ENCODE data around the gene WLS. TPM values are rescaled to one million over a fixed set of nuclear protein-coding genes. Genes with fewer than 3 reads are reported as not detected.

WLS gene
- total and polyA plus RNA-seq, 7 experiments from 2014 or later = 0.50 to 12.2 (median 0.62) TPM; not detected in 4

DNA sequence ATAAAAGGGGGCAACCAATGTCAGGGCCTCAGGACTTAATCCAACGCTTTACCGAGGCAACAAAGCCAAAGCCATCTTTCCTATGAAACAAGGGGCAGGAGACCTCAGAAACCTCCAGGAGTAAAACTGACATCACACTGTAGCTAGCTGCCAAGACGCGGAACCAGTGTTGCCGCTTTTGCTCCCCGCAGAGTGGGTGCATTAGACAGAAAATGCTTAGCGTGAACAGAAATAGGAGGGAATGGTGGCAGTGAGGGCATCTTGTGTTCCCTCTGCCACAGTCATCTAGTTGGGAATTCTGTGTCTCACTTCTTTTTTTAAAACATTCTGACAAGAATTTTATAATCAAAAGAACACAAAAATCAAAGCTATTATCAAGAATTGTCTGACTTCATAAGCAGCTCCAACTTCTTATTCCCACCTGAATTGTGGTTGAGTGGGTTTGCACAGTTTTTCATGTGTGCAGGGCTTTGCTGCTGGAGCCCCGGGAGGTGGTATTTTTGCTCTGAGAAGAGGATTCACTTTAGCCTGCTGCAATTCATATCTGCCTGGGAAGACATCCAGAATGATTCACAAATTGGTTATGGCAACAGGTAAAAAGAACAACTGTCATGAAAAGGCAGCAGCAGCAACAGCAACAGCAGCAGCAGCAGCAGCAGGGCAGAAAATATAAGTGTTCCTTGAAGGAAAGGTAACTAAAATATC is 99.7 kb downstream of the WLS start:
- H3K9me3 ChIP-seq (ENCODE audit: control insufficient read depth in 2 of 3, low read length in 3 of 3) = no peaks in the 10 kb centered on the region
- H3K4me3 ChIP-seq (ENCODE audit: low read length) = no peak overlapping the region
- no peaks in the 10 kb centered on the region for H3K9me3 Mint-ChIP-seq
- no peak for ATAC-seq
- peaks cover 0 to 15% (median 0%) of the 10 kb centered on the region in 5 donors for H3K27me3 Mint-ChIP-seq
- no peaks in the 10 kb centered on the region for H3K36me3 ChIP-seq (ENCODE audit: control insufficient read depth in 2 of 3, insufficient read depth in 3 of 3, low read length in 3 of 3)
- POLR2A ChIA-PET = no interaction called here
- no peaks in the 10 kb centered on the region for H3K4me1 Mint-ChIP-seq
- CTCF ChIA-PET = no interaction called here
- H3K4me1 ChIP-seq (ENCODE audit: control insufficient read depth in 2 of 2, insufficient read depth in 2 of 2, low read length in 2 of 2) = no peaks in the 10 kb centered on the region
- H3K36me3 Mint-ChIP-seq = no peaks in the 10 kb centered on the region
- no peak overlapping the region for H3K27ac ChIP-seq (ENCODE audit: low read depth, low read length)
- H3K4me3 Mint-ChIP-seq = no peak overlapping the region
- no peak overlapping the region for H3K27ac Mint-ChIP-seq
- intact Hi-C loops (cut with micrococcal nuclease) = no loop called here
- no peak for DNase-seq
- no peaks in the 10 kb centered on the region for H3K27me3 ChIP-seq (ENCODE audit: control insufficient read depth in 2 of 2, insufficient read depth in 2 of 2, low read length in 2 of 2)

DNA sequence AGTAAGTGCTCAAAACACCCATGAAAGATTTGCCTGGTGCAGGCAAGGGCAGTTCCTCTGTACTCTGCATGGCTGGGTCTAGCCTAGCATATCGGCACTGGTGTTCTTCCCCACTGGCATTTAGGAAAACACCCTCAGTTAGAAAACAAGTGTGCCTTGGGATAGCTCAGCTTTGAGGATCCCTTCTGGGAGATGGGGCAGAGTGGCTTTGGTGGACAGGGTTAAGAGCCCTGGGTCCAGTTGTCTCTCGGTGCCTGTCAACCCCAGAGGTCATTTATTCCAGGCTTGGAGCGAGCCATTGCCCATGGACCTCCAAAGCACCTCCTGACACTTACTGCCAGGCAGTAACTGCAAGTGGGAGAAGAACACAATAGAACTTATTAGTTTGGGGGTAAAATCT is 101.1 kb downstream of the WLS start:
- Histone ChIP-seq H3K9me3 (ENCODE audit: control insufficient read depth in 2 of 3, low read length in 3 of 3) (no peaks in the 10 kb centered on the region), H3K27ac (ENCODE audit: low read depth, low read length) (no peak overlapping the region), H3K4me1 (ENCODE audit: control insufficient read depth in 2 of 2, insufficient read depth in 2 of 2, low read length in 2 of 2) (no peaks in the 10 kb centered on the region), H3K27me3 (ENCODE audit: control insufficient read depth in 2 of 2, insufficient read depth in 2 of 2, low read length in 2 of 2) (no peaks in the 10 kb centered on the region), H3K36me3 (ENCODE audit: control insufficient read depth in 2 of 3, insufficient read depth in 3 of 3, low read length in 3 of 3) (no peaks in the 10 kb centered on the region), H3K4me3 (ENCODE audit: low read length) (no peak overlapping the region)
- Mint-ChIP-seq H3K4me3 (no peak overlapping the region), H3K9me3 (no peaks in the 10 kb centered on the region), H3K27ac (no peak overlapping the region), H3K4me1 (no peaks in the 10 kb centered on the region), H3K36me3 (no peaks in the 10 kb centered on the region), H3K27me3 (peaks cover 0 to 15% (median 0%) of the 10 kb centered on the region in 5 donors)
- intact Hi-C loops (cut with micrococcal nuclease) = no loop called here
- ChIA-PET CTCF (no interaction called here), POLR2A (no interaction called here)
- DNase-seq = no peak
- no peak for ATAC-seq

DNA sequence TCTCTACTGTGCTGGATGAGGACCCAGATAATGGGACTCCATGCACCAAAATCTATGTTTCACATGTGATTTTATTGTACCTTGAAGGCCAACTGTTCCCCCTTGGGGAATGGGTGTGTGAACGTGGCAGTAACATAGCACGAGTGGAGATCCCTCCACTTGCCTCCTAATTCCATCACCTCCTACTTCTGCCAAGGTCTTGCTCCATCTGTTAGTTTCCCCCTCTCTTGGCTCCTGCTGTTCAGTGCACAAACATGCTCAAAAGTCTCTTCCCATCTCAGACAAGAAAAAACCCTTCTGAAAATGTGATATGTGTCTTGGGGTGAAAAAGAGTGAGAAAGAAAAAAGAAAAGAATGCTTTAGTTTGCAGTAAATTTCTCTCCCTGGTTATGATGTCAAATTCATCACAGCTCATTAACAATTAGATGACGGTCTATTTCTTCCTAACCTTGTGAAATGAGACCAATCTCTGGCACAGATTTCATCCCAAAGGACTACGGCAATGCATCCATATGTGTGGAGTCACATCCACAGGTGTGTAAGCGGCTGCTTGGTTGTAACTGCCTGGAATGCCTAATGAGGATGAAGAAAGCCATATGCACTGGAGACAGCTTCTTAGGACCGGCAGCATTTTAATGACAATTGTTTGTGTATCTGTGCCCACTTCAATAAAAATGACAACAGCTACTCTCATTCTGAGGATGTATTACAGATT is 102.6 kb downstream of the WLS start:
- CTCF ChIA-PET = no interaction called here
- Mint-ChIP-seq H3K36me3 (no peaks in the 10 kb centered on the region), H3K27me3 (peaks cover 0 to 12% (median 0%) of the 10 kb centered on the region in 5 donors), H3K4me1 (no peaks in the 10 kb centered on the region), H3K9me3 (no peaks in the 10 kb centered on the region), H3K27ac (no peak overlapping the region), H3K4me3 (no peak overlapping the region)
- DNase-seq (no peak), ATAC-seq (no peak)
- intact Hi-C loops (cut with micrococcal nuclease) = no loop called here
- no peak overlapping the region for H3K27ac ChIP-seq (ENCODE audit: low read depth, low read length)
- POLR2A ChIA-PET = no interaction called here
- H3K4me3 ChIP-seq (ENCODE audit: low read length) = no peak overlapping the region
- H3K27me3 ChIP-seq (ENCODE audit: control insufficient read depth in 2 of 2, insufficient read depth in 2 of 2, low read length in 2 of 2) = no peaks in the 10 kb centered on the region
- H3K4me1 ChIP-seq (ENCODE audit: control insufficient read depth in 2 of 2, insufficient read depth in 2 of 2, low read length in 2 of 2) = no peaks in the 10 kb centered on the region
- H3K9me3 ChIP-seq (ENCODE audit: control insufficient read depth in 2 of 3, low read length in 3 of 3) = no peaks in the 10 kb centered on the region
- no peaks in the 10 kb centered on the region for H3K36me3 ChIP-seq (ENCODE audit: control insufficient read depth in 2 of 3, insufficient read depth in 3 of 3, low read length in 3 of 3)

DNA sequence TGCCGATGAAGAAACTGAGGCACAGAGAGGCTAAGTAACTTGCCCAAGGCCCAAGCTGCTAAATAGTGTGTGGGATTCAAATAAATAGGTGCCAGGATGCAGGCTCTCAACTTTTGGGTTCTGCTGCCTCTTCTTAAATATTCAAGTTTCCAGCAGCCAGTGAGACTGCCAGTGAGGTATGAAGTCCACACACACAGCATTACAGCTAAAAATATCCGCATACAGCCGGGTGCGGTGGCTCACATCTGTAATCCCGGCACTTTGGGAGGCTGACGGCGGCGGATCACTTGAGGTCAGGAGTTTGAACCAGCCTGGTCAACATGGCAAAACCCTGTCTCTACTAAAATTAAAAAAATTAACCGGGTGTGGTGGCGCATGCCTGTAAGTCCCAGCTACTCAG is 103.5 kb downstream of the WLS start:
- Mint-ChIP-seq H3K27me3 (peaks cover 0 to 8% (median 0%) of the 10 kb centered on the region in 5 donors), H3K36me3 (no peaks in the 10 kb centered on the region), H3K4me3 (no peak overlapping the region), H3K27ac (no peak overlapping the region), H3K9me3 (no peaks in the 10 kb centered on the region), H3K4me1 (no peaks in the 10 kb centered on the region)
- Histone ChIP-seq H3K4me1 (ENCODE audit: control insufficient read depth in 2 of 2, insufficient read depth in 2 of 2, low read length in 2 of 2) (no peaks in the 10 kb centered on the region), H3K36me3 (ENCODE audit: control insufficient read depth in 2 of 3, insufficient read depth in 3 of 3, low read length in 3 of 3) (no peaks in the 10 kb centered on the region), H3K4me3 (ENCODE audit: low read length) (no peak overlapping the region), H3K27ac (ENCODE audit: low read depth, low read length) (no peak overlapping the region), H3K27me3 (ENCODE audit: control insufficient read depth in 2 of 2, insufficient read depth in 2 of 2, low read length in 2 of 2) (no peaks in the 10 kb centered on the region), H3K9me3 (ENCODE audit: control insufficient read depth in 2 of 3, low read length in 3 of 3) (no peaks in the 10 kb centered on the region)
- ATAC-seq (no peak), DNase-seq (no peak)
- CTCF ChIA-PET = no interaction called here
- POLR2A ChIA-PET = no interaction called here
- intact Hi-C loops (cut with micrococcal nuclease) = no loop called here

DNA sequence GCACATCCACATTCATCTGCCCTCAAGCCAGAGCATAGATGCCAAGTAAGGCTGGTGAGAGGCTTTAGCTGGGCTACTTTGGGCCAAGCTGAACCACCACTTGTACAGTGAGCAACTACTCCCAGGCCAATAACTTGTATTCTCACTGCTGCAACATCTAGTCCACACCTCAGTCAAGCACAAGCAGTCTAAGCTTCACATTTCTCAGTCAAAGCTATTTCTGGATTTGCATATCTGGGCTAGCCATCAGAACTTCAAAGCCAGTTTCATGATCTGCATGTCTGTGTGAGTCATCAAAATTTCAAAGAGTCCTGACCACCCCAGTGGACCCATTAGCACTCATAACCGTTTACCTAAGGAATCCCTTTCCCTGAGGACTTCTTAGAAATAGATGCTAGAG is 104.2 kb downstream of the WLS start:
- H3K4me1 ChIP-seq (ENCODE audit: control insufficient read depth in 2 of 2, insufficient read depth in 2 of 2, low read length in 2 of 2) = no peaks in the 10 kb centered on the region
- ChIA-PET POLR2A (no interaction called here), CTCF (no interaction called here)
- H3K27ac Mint-ChIP-seq = no peak overlapping the region
- H3K27me3 ChIP-seq (ENCODE audit: control insufficient read depth in 2 of 2, insufficient read depth in 2 of 2, low read length in 2 of 2) = no peaks in the 10 kb centered on the region
- H3K4me3 ChIP-seq (ENCODE audit: low read length) = no peak overlapping the region
- intact Hi-C loops (cut with micrococcal nuclease) = no loop called here
- H3K36me3 ChIP-seq (ENCODE audit: control insufficient read depth in 2 of 3, insufficient read depth in 3 of 3, low read length in 3 of 3) = no peaks in the 10 kb centered on the region
- H3K4me3 Mint-ChIP-seq = no peak overlapping the region
- H3K4me1 Mint-ChIP-seq = no peaks in the 10 kb centered on the region
- peaks cover 0 to 4% (median 0%) of the 10 kb centered on the region in 5 donors for H3K27me3 Mint-ChIP-seq
- no peaks in the 10 kb centered on the region for H3K9me3 ChIP-seq (ENCODE audit: control insufficient read depth in 2 of 3, low read length in 3 of 3)
- H3K36me3 Mint-ChIP-seq = no peaks in the 10 kb centered on the region
- no peaks in the 10 kb centered on the region for H3K9me3 Mint-ChIP-seq
- ATAC-seq (no peak), DNase-seq (no peak)
- no peak overlapping the region for H3K27ac ChIP-seq (ENCODE audit: low read depth, low read length)

DNA sequence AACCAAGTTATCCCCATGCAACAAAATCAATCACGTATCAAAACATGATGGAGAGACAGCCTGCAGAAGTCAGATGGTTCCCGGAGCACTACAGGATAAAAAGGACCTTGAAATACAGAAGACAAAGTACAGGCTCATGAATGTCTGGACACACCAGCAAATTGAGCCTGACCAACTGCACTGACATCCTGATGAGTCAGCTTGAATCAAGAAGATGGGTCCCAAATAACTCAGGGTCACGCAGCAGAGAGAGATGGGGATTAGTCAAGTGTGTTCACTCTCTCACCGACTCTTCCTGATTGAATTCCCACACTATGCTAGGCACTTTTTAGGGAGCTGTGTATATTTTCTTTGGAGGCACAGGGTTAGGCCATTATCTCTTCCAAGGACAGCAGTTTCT is 110.8 kb downstream of the WLS start:
- no peak overlapping the region for H3K4me3 Mint-ChIP-seq
- no peaks in the 10 kb centered on the region for H3K4me1 ChIP-seq (ENCODE audit: control insufficient read depth in 2 of 2, insufficient read depth in 2 of 2, low read length in 2 of 2)
- no peak overlapping the region for H3K4me3 ChIP-seq (ENCODE audit: low read length)
- no peaks in the 10 kb centered on the region for H3K9me3 ChIP-seq (ENCODE audit: control insufficient read depth in 2 of 3, low read length in 3 of 3)
- ChIA-PET CTCF (no interaction called here), POLR2A (no interaction called here)
- ATAC-seq (no peak), DNase-seq (no peak)
- intact Hi-C loops (cut with micrococcal nuclease) = no loop called here
- no peaks in the 10 kb centered on the region for H3K36me3 Mint-ChIP-seq
- peaks cover 0 to 7% (median 4%) of the 10 kb centered on the region in 7 donors for H3K4me1 Mint-ChIP-seq
- no peaks in the 10 kb centered on the region for H3K27me3 ChIP-seq (ENCODE audit: control insufficient read depth in 2 of 2, insufficient read depth in 2 of 2, low read length in 2 of 2)
- H3K27ac ChIP-seq (ENCODE audit: low read depth, low read length) = no peak overlapping the region
- H3K27ac Mint-ChIP-seq = no peak overlapping the region
- H3K27me3 Mint-ChIP-seq = peaks cover 0 to 7% (median 4%) of the 10 kb centered on the region in 5 donors
- no peaks in the 10 kb centered on the region for H3K36me3 ChIP-seq (ENCODE audit: control insufficient read depth in 2 of 3, insufficient read depth in 3 of 3, low read length in 3 of 3)
- H3K9me3 Mint-ChIP-seq = no peaks in the 10 kb centered on the region
